ENCODE measurements around the gene SBK1. TPM values are rescaled to one million over a fixed set of nuclear protein-coding genes. Genes with fewer than 3 reads are reported as not detected.

The SBK1 gene
- total and polyA plus RNA-seq, 2 experiments from 2014 or later, result not detected

DNA sequence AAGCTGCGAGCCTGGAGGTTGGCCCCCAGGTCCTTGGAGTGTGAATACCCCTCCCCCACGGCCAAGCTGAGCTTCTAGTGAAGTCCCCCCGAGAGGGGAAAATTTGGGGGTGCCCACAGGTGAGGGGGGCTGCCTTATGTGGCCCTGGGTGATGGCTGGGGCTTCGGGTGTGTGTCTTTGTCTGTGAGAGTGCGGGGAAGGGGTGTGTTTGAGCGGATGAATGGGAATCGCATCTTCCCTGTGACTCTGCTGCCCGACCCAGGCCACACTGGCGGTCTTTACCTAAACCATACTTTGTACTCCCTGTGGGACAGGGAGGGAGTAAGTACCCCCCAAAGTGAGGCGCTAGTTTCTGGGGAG lies 1.3 kb downstream of the SBK1 start:
- Histone ChIP-seq H3K4me1 (ENCODE audit: insufficient read depth) (no peaks in the 10 kb centered on the region), H3K9ac (no peak overlapping the region), H3K4me2 (ENCODE audit: unreplicated experiment) (no peak overlapping the region), H3K36me3 (ENCODE audit: low read depth) (no peaks in the 10 kb centered on the region), H3K9me3 (ENCODE audit: low read depth) (no peaks in the 10 kb centered on the region), H3F3A (ENCODE audit: insufficient read depth) (no peaks in the 10 kb centered on the region), H3K79me2 (ENCODE audit: insufficient read depth) (no peaks in the 10 kb centered on the region), H4K20me1 (ENCODE audit: insufficient read depth) (no peaks in the 10 kb centered on the region), H3K9me2 (ENCODE audit: insufficient read depth) (no peaks in the 10 kb centered on the region), H3K27ac (no peak overlapping the region), H3K4me3 (no peak overlapping the region), H2AFZ (no peak overlapping the region), H3K27me3 (replicated peaks; ENCODE audit: insufficient read depth) (peaks cover 53% of the 10 kb centered on the region)
- 33 to 45% methylated on average over 6 to 10 of the region's 10 CpGs for WGBS, 2 experiments (ENCODE audit: low coverage in 1 of 2, low lambda C conversion rate in 2 of 2, missing lambda C conversion rate in 2 of 2)
- TF ChIP-seq EZH2 (IDR thresholded peaks at IDR 0.05; ENCODE audit: insufficient read depth, poor library complexity, severe bottlenecking) (no peak), EZH2phosphoT487 (IDR thresholded peaks at IDR 0.05; ENCODE audit: insufficient read depth, low read depth) (no peak)
- in situ Hi-C loops (cut with MboI), result no loop called here
- no peak for DNase-seq

DNA sequence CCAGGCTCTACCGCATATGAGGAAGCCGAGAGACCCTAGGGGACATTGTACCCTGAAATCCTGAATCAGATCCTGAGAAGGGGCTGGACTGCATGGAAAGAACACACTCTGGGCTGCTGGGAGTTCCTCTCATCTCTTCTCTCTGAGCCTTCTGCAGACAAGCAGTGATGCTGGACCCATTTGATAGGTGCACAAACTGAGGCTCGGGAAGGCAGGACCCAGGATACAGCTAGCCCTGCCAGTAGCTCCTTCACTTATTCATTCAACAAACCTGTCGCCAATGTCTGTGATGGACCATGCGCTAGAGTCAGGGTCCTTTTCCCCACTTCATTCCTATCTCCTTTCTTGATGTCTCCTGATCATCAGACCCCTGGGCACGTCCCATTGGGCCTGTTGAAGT lies 1.9 kb downstream of the SBK1 start:
- in situ Hi-C loops (cut with MboI), result no loop called here
- H3K4me2 ChIP-seq (ENCODE audit: unreplicated experiment), result no peak overlapping the region
- no peak overlapping the region for H3K9ac ChIP-seq
- no peaks in the 10 kb centered on the region for H3K79me2 ChIP-seq (ENCODE audit: insufficient read depth)
- H3K27ac ChIP-seq, result no peak overlapping the region
- H2AFZ ChIP-seq, result no peak overlapping the region
- H3K9me2 ChIP-seq (ENCODE audit: insufficient read depth), result no peaks in the 10 kb centered on the region
- TF ChIP-seq EZH2 (IDR thresholded peaks at IDR 0.05; ENCODE audit: insufficient read depth, poor library complexity, severe bottlenecking) (no peak), EZH2phosphoT487 (IDR thresholded peaks at IDR 0.05; ENCODE audit: insufficient read depth, low read depth) (no peak)
- H4K20me1 ChIP-seq (ENCODE audit: insufficient read depth), result no peaks in the 10 kb centered on the region
- peaks cover 47% of the 10 kb centered on the region for H3K27me3 ChIP-seq (replicated peaks; ENCODE audit: insufficient read depth)
- no peaks in the 10 kb centered on the region for H3K9me3 ChIP-seq (ENCODE audit: low read depth)
- no peaks in the 10 kb centered on the region for H3K36me3 ChIP-seq (ENCODE audit: low read depth)
- no peaks in the 10 kb centered on the region for H3K4me1 ChIP-seq (ENCODE audit: insufficient read depth)
- 70 to 73% methylated on average over 6 of the region's 6 CpGs for WGBS, 2 experiments (ENCODE audit: low coverage in 1 of 2, low lambda C conversion rate in 2 of 2, missing lambda C conversion rate in 2 of 2)
- H3F3A ChIP-seq (ENCODE audit: insufficient read depth), result no peaks in the 10 kb centered on the region
- DNase-seq, result no peak
- H3K4me3 ChIP-seq, result no peak overlapping the region

DNA sequence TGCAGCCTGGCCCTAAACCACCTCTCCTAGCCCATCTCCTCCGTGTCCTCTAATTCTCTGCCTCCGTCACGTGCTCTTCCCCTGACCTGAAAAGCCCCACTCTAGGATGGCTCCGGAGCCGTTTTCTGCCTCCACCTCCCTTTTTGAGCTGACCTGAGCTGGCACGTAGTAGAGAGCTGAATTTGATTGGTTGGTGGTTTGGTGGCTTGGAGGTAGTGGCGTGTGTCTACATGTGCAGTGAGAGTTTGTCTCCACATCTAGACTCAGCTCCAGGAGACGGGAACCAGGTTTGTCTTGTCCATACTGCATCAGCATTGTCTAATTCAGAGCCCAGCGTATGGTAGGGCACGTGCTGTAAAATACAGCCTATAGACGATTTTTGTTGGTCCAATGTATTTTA lies 3.0 kb downstream of the SBK1 start:
- Histone ChIP-seq H3F3A (ENCODE audit: insufficient read depth) (no peaks in the 10 kb centered on the region), H3K9me3 (ENCODE audit: low read depth) (no peaks in the 10 kb centered on the region), H3K4me2 (ENCODE audit: unreplicated experiment) (no peak overlapping the region), H3K79me2 (ENCODE audit: insufficient read depth) (no peaks in the 10 kb centered on the region), H3K4me1 (ENCODE audit: insufficient read depth) (no peaks in the 10 kb centered on the region), H3K27ac (no peak overlapping the region), H3K4me3 (no peak overlapping the region), H4K20me1 (ENCODE audit: insufficient read depth) (no peaks in the 10 kb centered on the region), H2AFZ (no peak overlapping the region), H3K27me3 (replicated peaks; ENCODE audit: insufficient read depth) (peaks cover 37% of the 10 kb centered on the region), H3K36me3 (ENCODE audit: low read depth) (no peaks in the 10 kb centered on the region), H3K9me2 (ENCODE audit: insufficient read depth) (no peaks in the 10 kb centered on the region), H3K9ac (no peak overlapping the region)
- TF ChIP-seq EZH2 (IDR thresholded peaks at IDR 0.05; ENCODE audit: insufficient read depth, poor library complexity, severe bottlenecking), result no peak
- no peak for TF ChIP-seq EZH2phosphoT487 (IDR thresholded peaks at IDR 0.05; ENCODE audit: insufficient read depth, low read depth)
- DNase-seq, result no peak
- WGBS, 2 experiments (ENCODE audit: low coverage in 1 of 2, low lambda C conversion rate in 2 of 2, missing lambda C conversion rate in 2 of 2), result 65 to 69% methylated on average over 11 of the region's 11 CpGs
- in situ Hi-C loops (cut with MboI), result no loop called here

DNA sequence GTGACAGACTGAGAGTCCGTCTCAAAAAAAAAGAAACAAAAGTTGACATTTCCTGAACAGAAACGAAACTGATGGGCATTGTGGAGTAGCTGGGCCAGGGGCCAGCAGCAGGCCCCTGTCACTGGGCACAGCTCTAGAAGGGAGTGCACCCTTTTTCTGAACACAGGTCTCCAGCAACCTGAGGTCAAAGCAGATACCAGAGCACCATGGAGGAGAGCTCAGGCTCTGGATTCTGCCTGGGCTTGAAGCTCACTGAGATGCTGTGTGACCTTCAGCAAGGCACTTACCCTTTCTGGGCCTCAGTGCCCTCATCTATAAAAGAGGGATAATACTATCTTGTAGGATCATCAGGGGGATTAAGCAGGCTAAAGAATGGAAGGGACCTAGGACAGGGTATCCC lies 5.0 kb downstream of the SBK1 start:
- in situ Hi-C loops (cut with MboI), result no loop called here
- no peak for DNase-seq
- Histone ChIP-seq H3K27ac (no peak overlapping the region), H3K4me3 (no peak overlapping the region), H3K79me2 (ENCODE audit: insufficient read depth) (no peaks in the 10 kb centered on the region), H4K20me1 (ENCODE audit: insufficient read depth) (no peaks in the 10 kb centered on the region), H3F3A (ENCODE audit: insufficient read depth) (no peaks in the 10 kb centered on the region), H3K9me2 (ENCODE audit: insufficient read depth) (no peaks in the 10 kb centered on the region), H2AFZ (no peak overlapping the region), H3K9ac (no peak overlapping the region), H3K9me3 (ENCODE audit: low read depth) (no peaks in the 10 kb centered on the region), H3K4me1 (ENCODE audit: insufficient read depth) (no peaks in the 10 kb centered on the region), H3K4me2 (ENCODE audit: unreplicated experiment) (no peak overlapping the region), H3K36me3 (ENCODE audit: low read depth) (no peaks in the 10 kb centered on the region), H3K27me3 (replicated peaks; ENCODE audit: insufficient read depth) (peaks cover 34% of the 10 kb centered on the region)
- 66 to 84% methylated on average over 2 of the region's 2 CpGs for WGBS, 2 experiments (ENCODE audit: low coverage in 1 of 2, low lambda C conversion rate in 2 of 2, missing lambda C conversion rate in 2 of 2)
- no peak for TF ChIP-seq EZH2 (IDR thresholded peaks at IDR 0.05; ENCODE audit: insufficient read depth, poor library complexity, severe bottlenecking)
- no peak for TF ChIP-seq EZH2phosphoT487 (IDR thresholded peaks at IDR 0.05; ENCODE audit: insufficient read depth, low read depth)
